IPS-NIHi11 (cell line): ENCODE data around the gene ZNF689.
A peak's percentile ranks its signal among the peaks of the same experiment; 100 is the strongest.

ENCODE experiments used
- DNase-seq: peaks from one replicate; pipeline ENCODE4 v3.0.0; 2012; ENCODE audit warnings: mixed read lengths, low spot score

The ZNF689 gene

DNA sequence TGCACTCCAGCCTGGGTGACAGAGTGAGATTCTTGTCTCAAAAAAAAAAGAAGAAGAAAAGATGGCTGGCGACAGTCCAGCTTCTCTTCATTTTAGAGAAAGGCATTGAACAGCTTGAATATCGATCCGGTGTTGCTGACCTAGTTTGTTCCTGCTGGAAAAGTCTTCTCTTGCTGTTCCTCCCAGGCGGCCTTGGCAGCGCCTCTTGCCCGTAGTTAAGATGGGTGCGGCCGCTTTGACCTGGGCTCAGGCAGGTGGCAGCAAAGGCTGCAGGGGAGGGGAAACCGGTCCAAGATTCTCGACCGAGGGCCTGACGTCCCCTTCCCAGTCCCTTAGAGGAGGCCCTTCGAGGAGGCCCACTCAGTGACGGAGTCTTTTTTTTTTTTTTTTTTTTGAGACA lies 48.2 kb downstream of the ZNF689 start:
- DNase-seq = no peak

DNA sequence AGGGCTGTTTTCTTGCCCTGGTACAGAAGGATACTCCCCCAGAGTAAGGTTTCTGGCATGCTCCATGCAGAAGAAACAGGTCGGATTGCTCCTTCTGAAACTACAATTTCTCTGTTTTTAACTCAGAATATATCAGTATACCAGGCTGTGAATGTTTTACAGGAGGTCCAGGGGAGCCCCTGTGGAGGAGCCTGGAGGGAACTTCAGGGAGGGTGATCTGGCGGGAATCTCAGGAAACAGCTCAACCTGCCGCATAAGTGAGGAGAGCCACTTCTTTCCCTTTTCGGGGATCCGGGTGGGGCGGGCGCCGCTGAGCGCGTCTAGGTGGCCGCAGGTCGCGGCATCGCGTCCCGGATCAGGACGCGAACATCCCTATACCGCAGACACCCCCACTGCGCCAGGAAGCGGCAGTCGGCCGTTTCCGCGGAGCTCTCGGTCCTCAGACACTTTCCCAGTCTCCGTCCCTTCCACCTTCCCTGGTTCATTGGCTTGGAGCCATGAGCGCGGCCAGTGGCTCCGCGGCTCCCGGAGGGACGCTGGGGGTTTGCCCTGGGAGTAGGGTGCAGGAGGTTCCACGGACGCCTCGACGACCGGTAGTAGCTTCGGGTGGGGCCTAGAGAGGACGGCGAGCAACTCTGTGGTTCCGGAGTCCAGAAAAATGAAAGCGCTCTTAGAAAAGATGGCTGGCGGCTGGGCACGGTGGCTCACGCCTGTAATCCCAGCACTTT lies 48.9 kb downstream of the ZNF689 start:
- DNase-seq = no peak

DNA sequence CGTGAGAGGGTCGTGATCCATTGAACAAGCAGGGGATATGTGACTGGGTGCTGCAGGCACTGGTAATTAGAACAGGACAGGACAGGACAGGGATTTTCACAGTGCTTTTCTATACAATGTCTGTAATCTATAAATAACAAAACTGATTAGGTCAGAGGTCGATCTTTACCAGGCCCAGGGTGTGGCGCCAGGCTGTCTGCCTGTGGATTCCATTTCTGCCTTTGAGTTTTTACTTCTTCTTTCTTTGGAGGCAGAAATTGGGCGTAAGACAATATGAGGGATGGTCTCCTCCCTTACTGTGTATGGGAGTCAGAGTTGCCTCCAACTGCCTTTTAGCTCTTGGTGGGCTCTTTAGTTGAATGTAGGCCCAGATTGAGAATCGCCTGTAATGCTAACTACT lies 50.5 kb downstream of the ZNF689 start:
- no peak for DNase-seq

- DNase-seq = no peak
These were observed 51.3 kb downstream of the ZNF689 start for GRCh38 chr16:30558789-30559377.

GRCh38 chr16:30557957-30558788 lies 52.0 kb downstream of the ZNF689 start, which contains the start of gene ZNF764:
Gene ZNF764, minus strand, starts transcription at chr16:30558374. Its CDS starts 192 bp downstream, at chr16:30558182.
- DNase-seq = peak; percentile 93

GRCh38 chr16:30557707-30557956 lies 52.6 kb downstream of the ZNF689 start:
- DNase-seq = no peak

DNA sequence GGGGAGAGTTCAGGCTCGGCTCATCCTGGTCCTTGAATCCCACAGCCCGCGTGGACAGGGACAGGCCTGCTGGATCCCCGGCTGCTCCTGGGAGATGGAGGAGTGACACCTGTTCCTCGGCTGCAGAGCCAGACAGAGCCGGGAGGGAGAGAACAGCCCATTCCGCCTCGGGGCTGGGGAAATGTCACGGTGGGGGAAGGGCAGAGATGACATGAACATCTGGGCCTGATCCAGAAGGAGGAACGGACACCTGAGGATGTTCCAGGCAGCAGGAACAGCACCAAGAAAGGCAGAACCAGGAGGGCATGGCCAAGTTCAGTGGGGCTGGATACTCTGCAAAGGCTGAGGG lies 54.1 kb downstream of the ZNF689 start:
- no peak for DNase-seq

DNA sequence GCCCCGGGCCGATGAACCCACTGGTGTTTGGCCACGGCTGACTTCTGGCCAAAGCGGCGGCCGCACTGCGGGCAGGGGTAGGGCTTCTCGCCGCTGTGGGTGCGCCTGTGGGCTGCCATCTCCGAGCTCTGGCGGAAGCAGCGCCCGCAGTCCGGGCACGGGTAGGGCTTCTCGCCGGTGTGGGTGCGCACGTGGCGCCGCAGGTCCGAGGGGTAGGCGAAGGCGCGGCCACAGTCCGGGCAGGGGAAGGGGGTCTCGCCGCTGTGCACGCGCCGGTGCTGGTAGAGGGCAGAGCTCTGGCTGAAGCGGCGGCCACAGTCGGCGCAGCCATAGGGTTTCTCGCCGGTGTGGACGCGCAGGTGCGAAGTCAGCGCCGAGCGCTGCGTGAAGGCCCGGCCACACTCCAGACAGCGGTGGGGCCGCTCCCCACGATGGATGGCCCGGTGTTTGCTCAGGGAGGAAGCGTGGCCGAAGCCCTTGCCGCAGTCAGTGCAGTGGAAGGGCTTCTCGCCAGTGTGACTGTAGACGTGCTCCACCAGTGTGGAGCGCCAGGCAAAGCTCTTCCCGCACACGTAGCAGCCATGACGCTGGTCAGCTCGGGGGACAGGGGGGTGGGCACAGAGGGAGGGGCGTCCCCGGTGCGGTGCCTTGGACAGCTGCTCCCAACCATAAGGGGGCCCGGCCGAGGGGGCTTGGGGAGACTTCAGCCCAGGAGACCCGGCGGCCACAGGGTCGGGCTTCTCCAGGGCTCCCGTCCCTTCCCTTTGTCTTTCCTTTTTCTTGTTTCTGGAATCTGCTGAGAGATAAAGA lies 54.7 kb downstream of the ZNF689 start:
- DNase-seq = no peak

- no peak for DNase-seq
These were observed 55.5 kb downstream of the ZNF689 start for GRCh38 chr16:30554557-30555314.

DNA sequence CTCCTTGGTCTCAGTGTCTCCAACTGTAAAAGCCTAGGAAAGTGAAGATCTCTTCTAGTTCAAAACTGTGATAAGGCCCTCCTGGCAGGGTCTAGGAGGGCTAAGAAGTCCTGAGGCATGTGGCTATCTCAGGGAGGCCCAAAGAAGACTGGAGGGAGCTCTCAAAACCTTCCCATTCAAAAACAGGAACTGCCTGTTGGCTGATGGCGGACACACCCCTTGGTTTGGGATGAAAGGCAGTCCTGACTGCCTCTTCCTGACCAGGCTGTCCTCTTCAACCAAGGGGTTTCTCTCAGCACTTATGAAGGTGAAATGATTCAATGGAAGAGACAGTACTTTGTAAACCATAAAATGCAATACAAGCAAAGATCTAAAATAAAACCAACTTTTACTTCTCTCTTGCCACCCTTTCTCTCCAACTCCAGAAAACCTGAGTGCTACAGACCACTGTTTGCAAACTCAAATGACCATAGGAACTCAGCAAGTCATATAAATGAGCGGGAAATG lies 56.7 kb downstream of the ZNF689 start:
- DNase-seq = no peak

- no peak for DNase-seq
These were observed 57.2 kb downstream of the ZNF689 start for GRCh38 chr16:30552956-30553355.
